Measurements from ENCODE around the gene CDK4.

DNA sequence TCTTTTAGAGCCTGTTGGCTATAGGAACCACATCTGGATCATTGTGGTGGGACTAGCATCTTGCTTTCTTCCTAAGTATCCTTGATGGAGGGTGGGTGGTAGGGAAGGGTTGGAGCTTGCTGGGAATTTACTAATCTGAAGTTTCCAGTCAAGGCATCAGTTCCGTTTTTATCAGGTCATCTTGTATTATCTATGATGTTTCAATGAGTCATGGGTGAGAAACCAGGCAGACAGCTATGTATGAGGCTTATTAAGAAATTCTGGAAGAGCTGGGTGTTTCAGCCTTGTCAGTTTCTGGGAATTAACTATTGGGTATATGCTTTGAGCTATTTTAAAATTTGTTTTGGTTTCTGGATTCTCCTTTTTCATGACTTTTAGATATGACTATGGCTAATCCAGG is 41.8 kb upstream of the CDK4 start:
- TF ChIP-seq, protein P1, sequence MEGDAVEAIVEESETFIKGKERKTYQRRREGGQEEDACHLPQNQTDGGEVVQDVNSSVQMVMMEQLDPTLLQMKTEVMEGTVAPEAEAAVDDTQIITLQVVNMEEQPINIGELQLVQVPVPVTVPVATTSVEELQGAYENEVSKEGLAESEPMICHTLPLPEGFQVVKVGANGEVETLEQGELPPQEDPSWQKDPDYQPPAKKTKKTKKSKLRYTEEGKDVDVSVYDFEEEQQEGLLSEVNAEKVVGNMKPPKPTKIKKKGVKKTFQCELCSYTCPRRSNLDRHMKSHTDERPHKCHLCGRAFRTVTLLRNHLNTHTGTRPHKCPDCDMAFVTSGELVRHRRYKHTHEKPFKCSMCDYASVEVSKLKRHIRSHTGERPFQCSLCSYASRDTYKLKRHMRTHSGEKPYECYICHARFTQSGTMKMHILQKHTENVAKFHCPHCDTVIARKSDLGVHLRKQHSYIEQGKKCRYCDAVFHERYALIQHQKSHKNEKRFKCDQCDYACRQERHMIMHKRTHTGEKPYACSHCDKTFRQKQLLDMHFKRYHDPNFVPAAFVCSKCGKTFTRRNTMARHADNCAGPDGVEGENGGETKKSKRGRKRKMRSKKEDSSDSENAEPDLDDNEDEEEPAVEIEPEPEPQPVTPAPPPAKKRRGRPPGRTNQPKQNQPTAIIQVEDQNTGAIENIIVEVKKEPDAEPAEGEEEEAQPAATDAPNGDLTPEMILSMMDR (IDR thresholded peaks at IDR 0.05), result no peak
- no peak for TF ChIP-seq POLR2A (IDR thresholded peaks at IDR 0.05)

Measured in lower leg skin (tissue), 3 donors.